NB4 (cell line): Measurements from ENCODE around the gene DMRT3.

Source experiments
- DNase-seq: peaks from one replicate; pipeline ENCODE4 v3.0.0; 2010; ENCODE audit warnings: low read depth
- H3K4me3 ChIP-seq: one replicate; pipeline ENCODE4 v1.5.1; 2011; ENCODE audit warnings: mild to moderate bottlenecking, low read depth, low read length, moderate library complexity
- CTCF ChIP-seq: IDR thresholded peaks from one replicate; pipeline ENCODE4 v1.5.1; 2012; ENCODE audit warnings: low read depth, low read length
- MAX ChIP-seq: IDR thresholded peaks from 2 replicates; pipeline ENCODE4 v1.6.1; 2011; ENCODE audit warnings: low read depth, low read length
- MYC ChIP-seq: IDR thresholded peaks from 2 replicates; pipeline ENCODE4 v1.6.1; 2011; ENCODE audit warnings: low read depth, low read length
- POLR2A ChIP-seq: IDR thresholded peaks from 2 replicates; pipeline ENCODE4 v1.6.1; 2011; ENCODE audit warnings: mild to moderate bottlenecking; ENCODE audit not compliant: insufficient read length; ENCODE audit errors: extremely low read depth

DMRT3 gene

GRCh38 chr9:976258-976942 lies at the start of gene DMRT3:
TSS of gene DMRT3 (plus strand) at chr9:976655. CDS start at chr9:977002, 347 bp downstream.
- H3K4me3 ChIP-seq: no peak within 1 kb of the TSS
- DNase-seq: peak; percentile 36
- TF ChIP-seq MAX: no peak
- TF ChIP-seq CTCF: no peak
- no peak for TF ChIP-seq POLR2A
- TF ChIP-seq MYC: no peak

GRCh38 chr9:926976-927375 lies 49.5 kb upstream of the DMRT3 start:
- no peak for TF ChIP-seq MYC
- TF ChIP-seq MAX: no peak
- no peak for TF ChIP-seq POLR2A
- TF ChIP-seq CTCF: no peak
- H3K4me3 ChIP-seq: no peak overlapping the region
- no peak for DNase-seq

GRCh38 chr9:928363-929042 lies 48.0 kb upstream of the DMRT3 start:
- H3K4me3 ChIP-seq: no peak overlapping the region
- peak; percentile 63 for DNase-seq
- TF ChIP-seq POLR2A (no peak), CTCF (peak; percentile 98)

GRCh38 chr9:929719-930118 lies 46.7 kb upstream of the DMRT3 start:
- DNase-seq: no peak
- H3K4me3 ChIP-seq: no peak overlapping the region
- TF ChIP-seq POLR2A (no peak), MYC (no peak), CTCF (no peak), MAX (no peak)

GRCh38 chr9:933356-933755 lies 43.1 kb upstream of the DMRT3 start:
- no peak for DNase-seq
- H3K4me3 ChIP-seq: no peak overlapping the region
- TF ChIP-seq CTCF (no peak), MYC (no peak), MAX (no peak), POLR2A (no peak)
